Large intestine (tissue), 3 donors: ENCODE data around the gene TOP3B. TPM values are rescaled to one million over a fixed set of nuclear protein-coding genes. Genes with fewer than 3 reads are reported as not detected.
"Not testable (repeated sequence)": the region's sequence is repeated elsewhere in the genome, so short reads cannot be mapped to it uniquely, and the experiment has no call there.

ENCODE experiments used
- DNase-seq, 2 donors: peaks; one replicate each; pipeline versions ENCODE4 v3.0.0 to v3.0.0-alpha.2; 2013
- H3K27ac ChIP-seq: one replicate; pipeline ENCODE4 v1.5.1; 2013; ENCODE audit warnings: low read length
- H3K27me3 ChIP-seq: 2 replicates; pipeline ENCODE4 v1.6.1; 2013; ENCODE audit warnings: low read length; ENCODE audit not compliant: control insufficient read depth, insufficient read depth
- H3K36me3 ChIP-seq: 2 replicates; pipeline ENCODE4 v1.6.1; 2013; ENCODE audit warnings: low read length; ENCODE audit not compliant: control insufficient read depth, insufficient read depth
- H3K4me1 ChIP-seq: one replicate; pipeline ENCODE4 v1.6.1; 2013; ENCODE audit warnings: low read length; ENCODE audit not compliant: control insufficient read depth, insufficient read depth
- H3K4me3 ChIP-seq: one replicate; pipeline ENCODE4 v1.5.1; 2013; ENCODE audit warnings: low read length
- H3K9me3 ChIP-seq: one replicate; pipeline ENCODE4 v1.6.1; 2013; ENCODE audit warnings: mild to moderate bottlenecking, low read depth, low read length, moderate library complexity; ENCODE audit not compliant: control insufficient read depth
- WGBS: methylation state at CpG from one replicate; pipeline ENCODE4 v1.1.5; 2013; ENCODE audit warnings: low lambda C conversion rate; ENCODE audit not compliant: insufficient coverage; 5-methylcytosine and 5-hydroxymethylcytosine counted together
- polyA plus RNA-seq: library from polyadenylated mRNA; unstranded; fragments of 120-200 nt; gene quantifications from one replicate; pipeline ENCODE4 v1.2.1, GENCODE V29; 2013

Gene TOP3B
- polyA plus RNA-seq, 1 donor, result 32.3 TPM

DNA sequence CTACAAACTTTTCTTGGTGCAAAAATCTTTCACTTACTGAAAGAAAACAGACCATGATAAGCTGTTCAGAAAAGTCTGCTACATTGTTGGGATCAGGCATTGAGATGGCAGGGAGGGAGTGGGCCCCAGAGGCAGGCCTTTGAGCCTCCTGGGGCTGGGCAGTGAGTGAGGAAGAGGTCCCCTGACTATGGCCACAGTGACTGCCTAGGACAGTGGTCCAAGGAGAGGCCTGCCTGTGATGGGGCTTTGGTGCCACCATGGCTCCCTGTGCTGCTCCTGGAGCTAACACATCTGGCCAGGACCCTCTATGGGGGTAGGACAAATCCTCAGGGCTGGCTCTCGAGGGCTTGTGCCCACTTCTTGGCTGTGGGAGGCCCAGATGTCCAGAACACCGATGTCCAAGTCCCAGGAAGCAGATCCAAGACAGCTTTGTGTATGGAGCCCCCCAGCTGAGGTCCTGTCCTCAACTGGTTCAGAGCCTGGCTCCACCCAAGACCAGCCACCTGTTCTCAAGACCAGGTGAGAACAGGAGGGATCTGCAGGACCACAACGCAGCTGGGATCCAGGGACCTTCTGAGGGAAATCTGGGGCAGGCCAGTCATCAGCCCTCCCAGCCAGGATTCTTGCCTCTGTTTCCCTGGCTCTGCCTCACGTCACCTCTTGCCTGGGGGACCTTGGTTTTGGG lies 66.8 kb downstream of the TOP3B start:
- Histone ChIP-seq H3K4me3 (no peak overlapping the region), H3K9me3 (no peaks in the 10 kb centered on the region), H3K27me3 (no peaks in the 10 kb centered on the region), H3K27ac (no peak overlapping the region), H3K4me1 (no peaks in the 10 kb centered on the region), H3K36me3 (peaks cover 2% of the 10 kb centered on the region)
- whole genome bisulfite sequencing, result no CpG with 5 or more reads among the region's 4 CpGs
- DNase-seq, result no peak

GRCh38 chr22:21914033-21914642 lies 68.4 kb downstream of the TOP3B start:
- DNase-seq, H3K27ac ChIP-seq, H3K27me3 ChIP-seq, H3K9me3 ChIP-seq, H3K36me3 ChIP-seq, H3K4me1 ChIP-seq, H3K4me3 ChIP-seq: not testable (repeated sequence)
- WGBS, result 80% methylated on average over 1 of the region's 8 CpGs

DNA sequence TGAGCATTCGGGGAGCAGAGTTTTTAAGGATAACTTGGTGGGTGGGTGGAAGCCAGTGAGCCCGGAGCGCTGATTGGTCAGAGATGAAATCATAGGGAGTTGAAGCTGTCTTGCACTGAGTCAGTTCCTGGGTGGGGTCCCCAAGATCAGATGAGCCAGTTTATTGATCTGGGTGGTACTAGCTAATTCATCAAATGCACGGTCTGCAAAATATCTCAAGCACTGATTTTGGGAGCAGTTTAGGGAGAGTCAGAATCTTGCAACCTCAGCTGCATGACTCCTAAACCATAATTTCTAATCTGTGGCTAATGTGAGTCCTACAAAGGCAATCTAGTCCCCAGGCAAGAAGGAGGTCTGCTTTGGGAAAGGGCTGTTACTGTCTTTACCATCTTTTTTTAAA lies 72.2 kb downstream of the TOP3B start:
- H3K9me3 ChIP-seq, H3K4me1 ChIP-seq, H3K27me3 ChIP-seq, H3K4me3 ChIP-seq, DNase-seq, H3K27ac ChIP-seq, H3K36me3 ChIP-seq: not testable (repeated sequence)
- WGBS, result no CpG with 5 or more reads among the region's 4 CpGs

DNA sequence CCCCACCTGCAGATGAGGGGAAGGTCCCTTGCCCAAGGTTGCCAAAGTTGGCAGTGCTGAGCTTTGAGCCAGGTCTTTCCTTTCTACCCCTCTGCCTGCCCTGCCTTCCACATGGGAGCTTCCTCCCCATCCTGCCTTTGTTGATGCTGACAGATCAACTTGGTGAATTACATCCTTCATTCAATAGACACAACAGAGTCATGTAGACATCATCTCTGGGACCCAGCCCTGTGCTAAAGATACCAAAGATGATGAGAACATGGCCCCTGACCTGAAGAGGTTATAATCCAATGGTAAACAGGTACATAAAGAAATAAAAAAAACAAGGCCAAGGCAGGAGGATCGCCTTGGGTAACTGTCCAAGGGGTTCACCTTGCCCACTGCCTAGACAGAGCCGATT lies 72.7 kb downstream of the TOP3B start:
- Histone ChIP-seq H3K4me1 (no peaks in the 10 kb centered on the region), H3K36me3 (no peaks in the 10 kb centered on the region), H3K27ac (no peak overlapping the region), H3K4me3 (no peak overlapping the region), H3K27me3 (no peaks in the 10 kb centered on the region), H3K9me3 (no peaks in the 10 kb centered on the region)
- DNase-seq, result no peak
- 85% methylated on average over 2 of the region's 2 CpGs for WGBS

DNA sequence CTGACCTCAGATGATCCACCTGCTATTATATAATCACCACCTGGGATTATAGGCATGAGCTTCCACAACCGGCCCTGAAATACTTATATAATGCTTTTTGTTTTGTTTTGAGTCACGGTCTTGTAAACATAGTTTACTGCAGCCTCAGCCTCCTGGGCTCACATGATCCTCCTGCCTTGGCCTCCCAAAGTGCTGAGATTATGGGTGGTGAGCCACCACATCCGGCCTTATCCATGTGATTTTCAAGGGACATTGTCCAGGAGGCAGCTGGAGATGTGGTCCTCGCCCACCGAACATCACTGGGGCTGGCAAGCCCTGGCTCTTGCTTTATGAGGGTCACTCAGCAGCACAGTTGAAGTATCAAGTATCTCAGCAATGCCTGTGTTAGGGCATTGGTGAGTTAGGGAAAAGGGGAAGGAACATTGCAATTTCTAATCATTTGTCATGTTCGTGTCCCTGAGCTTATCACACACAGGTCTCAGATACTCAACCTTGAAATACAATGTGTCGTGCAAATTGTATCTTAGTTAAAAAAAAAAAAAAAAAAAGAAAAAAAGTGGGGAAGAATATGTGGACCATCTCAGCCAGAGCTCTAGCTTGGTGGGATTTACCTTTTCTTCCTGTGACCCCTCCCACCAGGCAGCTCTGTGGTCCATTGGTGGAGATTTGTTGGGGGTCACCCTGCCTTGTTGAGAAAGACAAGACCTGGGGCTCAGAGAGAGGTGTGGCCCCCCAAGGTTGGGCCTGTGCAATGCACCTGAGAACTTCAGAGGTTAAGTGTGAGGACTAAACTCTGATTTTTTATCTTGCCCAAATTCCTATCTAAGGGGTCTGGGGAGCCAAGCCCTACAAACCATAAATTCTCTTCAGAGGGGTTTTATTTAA lies 74.7 kb downstream of the TOP3B start:
- H3K4me3 ChIP-seq, result no peak overlapping the region
- no peaks in the 10 kb centered on the region for H3K36me3 ChIP-seq
- no peaks in the 10 kb centered on the region for H3K27me3 ChIP-seq
- 55% methylated on average over 2 of the region's 7 CpGs for WGBS
- no peak overlapping the region for H3K27ac ChIP-seq
- no peaks in the 10 kb centered on the region for H3K9me3 ChIP-seq
- H3K4me1 ChIP-seq, result no peaks in the 10 kb centered on the region
- DNase-seq, result no peak

Other genes with a start within 250 kb of the TOP3B start
- 4.1 TPM for gene YPEL1, start 247.0 kb downstream of the TOP3B start, polyA plus RNA-seq
- 79.0 TPM for gene MAPK1, start 115.1 kb downstream of the TOP3B start, polyA plus RNA-seq
- 18.0 TPM for gene PPM1F, start 29.9 kb downstream of the TOP3B start, polyA plus RNA-seq